Ishikawa (cell line): ENCODE results near the gene COX5B.

Experiments used
- CEBPB ChIP-seq: IDR thresholded peaks from 2 replicates; pipeline ENCODE4 v1.6.1; 2012
- CREB1 ChIP-seq: IDR thresholded peaks from 2 replicates; pipeline ENCODE4 v1.6.1; 2012; ENCODE audit warnings: low read depth
- EGR1 ChIP-seq: IDR thresholded peaks from 2 replicates; pipeline ENCODE4 v1.6.1; 2012
- EP300 ChIP-seq: IDR thresholded peaks from 2 replicates; pipeline ENCODE4 v1.6.1; 2012; ENCODE audit warnings: borderline replicate concordance
- FOXM1 ChIP-seq: IDR thresholded peaks from 2 replicates; pipeline ENCODE4 v1.6.1; 2012; ENCODE audit warnings: low read depth, borderline replicate concordance
- NFIC ChIP-seq: IDR thresholded peaks from 2 replicates; pipeline ENCODE4 v1.6.1; 2012
- RAD21 ChIP-seq: IDR thresholded peaks from 2 replicates; pipeline ENCODE4 v1.6.1; 2012; ENCODE audit warnings: low read depth
- TAF1 ChIP-seq: IDR thresholded peaks from 2 replicates; pipeline ENCODE4 v1.6.1; 2012; ENCODE audit warnings: low read depth, mild to moderate bottlenecking
- TCF12 ChIP-seq: IDR thresholded peaks from 2 replicates; pipeline ENCODE4 v1.6.1; 2012; ENCODE audit warnings: low read depth
- TEAD4 ChIP-seq: IDR thresholded peaks from 2 replicates; pipeline ENCODE4 v1.6.1; 2012
- YY1 ChIP-seq: IDR thresholded peaks from 2 replicates; pipeline ENCODE4 v1.6.1; 2012; ENCODE audit warnings: low read depth
- ZBTB7A ChIP-seq: IDR thresholded peaks from 2 replicates; pipeline ENCODE4 v1.6.1; 2012; ENCODE audit warnings: low read depth
- TF ChIP-seq, protein P1 (sequence below): IDR thresholded peaks from 2 replicates; pipeline ENCODE4 v1.6.1; 2012
- TF ChIP-seq, protein P2 (sequence below): IDR thresholded peaks from 2 replicates; pipeline ENCODE4 v1.6.1; 2012
- TF ChIP-seq, protein P3 (sequence below): IDR thresholded peaks from 2 replicates; pipeline ENCODE4 v1.6.1; 2012; ENCODE audit warnings: low read depth, mild to moderate bottlenecking

COX5B gene

DNA sequence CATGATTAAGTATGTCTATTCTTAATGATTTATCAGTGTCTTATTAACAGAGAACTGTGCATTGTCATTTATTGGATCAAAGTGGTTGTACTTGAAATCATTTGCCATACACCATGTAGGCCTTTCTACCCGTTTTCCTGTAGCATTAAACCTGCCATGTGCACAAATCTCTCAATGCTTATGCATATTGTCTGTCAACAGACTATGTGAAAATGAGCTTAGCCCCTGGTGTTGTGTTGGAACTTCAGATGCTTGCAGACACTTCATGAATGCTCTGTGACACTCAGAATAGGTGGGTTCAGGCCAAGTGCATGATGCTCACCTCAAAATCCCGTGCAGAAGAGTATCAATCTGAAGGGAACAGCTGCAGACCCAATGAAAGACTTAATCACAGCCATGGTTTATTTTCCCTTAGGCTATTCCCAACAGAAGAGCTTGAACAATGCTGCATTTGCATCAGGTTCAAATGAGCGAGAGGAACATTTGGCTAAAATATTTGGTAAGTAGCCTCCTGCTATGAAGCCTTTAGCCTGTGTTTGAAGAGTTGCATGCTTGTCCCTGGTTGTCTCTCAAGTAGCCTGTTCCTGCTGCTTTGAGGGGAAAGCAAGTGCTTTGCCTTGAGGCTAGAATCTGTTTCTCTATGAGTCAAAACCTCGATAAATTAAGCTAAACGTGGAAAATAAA is 29.7 kb downstream of the COX5B start:
- TF ChIP-seq TCF12 (no peak), EGR1 (no peak), FOXM1 (no peak), CEBPB (no peak)
- TF ChIP-seq, protein P1, sequence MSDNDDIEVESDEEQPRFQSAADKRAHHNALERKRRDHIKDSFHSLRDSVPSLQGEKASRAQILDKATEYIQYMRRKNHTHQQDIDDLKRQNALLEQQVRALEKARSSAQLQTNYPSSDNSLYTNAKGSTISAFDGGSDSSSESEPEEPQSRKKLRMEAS: no peak

DNA sequence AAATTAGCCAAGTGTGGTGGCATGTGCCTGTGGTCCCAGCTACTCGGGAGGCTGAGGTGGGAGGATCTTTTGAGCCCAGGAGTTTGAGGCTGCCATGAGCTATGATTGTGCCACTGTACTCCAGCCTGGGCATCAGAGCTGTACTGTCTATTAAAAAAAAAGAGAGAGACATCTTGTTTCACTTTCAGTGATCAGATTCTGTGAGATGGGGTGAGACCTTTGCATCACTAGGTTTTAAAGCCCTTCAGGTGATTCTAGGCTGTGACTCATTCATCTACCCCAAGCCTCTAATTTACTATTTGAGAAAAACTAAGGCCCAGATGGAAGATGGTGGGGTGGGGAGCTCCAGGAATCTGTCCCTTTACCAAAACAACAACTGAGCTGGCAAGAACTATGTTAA is 30.8 kb downstream of the COX5B start:
- TF ChIP-seq, protein P2, sequence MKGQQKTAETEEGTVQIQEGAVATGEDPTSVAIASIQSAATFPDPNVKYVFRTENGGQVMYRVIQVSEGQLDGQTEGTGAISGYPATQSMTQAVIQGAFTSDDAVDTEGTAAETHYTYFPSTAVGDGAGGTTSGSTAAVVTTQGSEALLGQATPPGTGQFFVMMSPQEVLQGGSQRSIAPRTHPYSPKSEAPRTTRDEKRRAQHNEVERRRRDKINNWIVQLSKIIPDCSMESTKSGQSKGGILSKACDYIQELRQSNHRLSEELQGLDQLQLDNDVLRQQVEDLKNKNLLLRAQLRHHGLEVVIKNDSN: no peak
- TF ChIP-seq FOXM1 (no peak), CEBPB (no peak), EGR1 (no peak), TEAD4 (no peak), NFIC (no peak), EP300 (no peak), TAF1 (no peak), YY1 (no peak), RAD21 (no peak), ZBTB7A (no peak), TCF12 (no peak)
- TF ChIP-seq, protein P1: no peak
- TF ChIP-seq, protein P3, sequence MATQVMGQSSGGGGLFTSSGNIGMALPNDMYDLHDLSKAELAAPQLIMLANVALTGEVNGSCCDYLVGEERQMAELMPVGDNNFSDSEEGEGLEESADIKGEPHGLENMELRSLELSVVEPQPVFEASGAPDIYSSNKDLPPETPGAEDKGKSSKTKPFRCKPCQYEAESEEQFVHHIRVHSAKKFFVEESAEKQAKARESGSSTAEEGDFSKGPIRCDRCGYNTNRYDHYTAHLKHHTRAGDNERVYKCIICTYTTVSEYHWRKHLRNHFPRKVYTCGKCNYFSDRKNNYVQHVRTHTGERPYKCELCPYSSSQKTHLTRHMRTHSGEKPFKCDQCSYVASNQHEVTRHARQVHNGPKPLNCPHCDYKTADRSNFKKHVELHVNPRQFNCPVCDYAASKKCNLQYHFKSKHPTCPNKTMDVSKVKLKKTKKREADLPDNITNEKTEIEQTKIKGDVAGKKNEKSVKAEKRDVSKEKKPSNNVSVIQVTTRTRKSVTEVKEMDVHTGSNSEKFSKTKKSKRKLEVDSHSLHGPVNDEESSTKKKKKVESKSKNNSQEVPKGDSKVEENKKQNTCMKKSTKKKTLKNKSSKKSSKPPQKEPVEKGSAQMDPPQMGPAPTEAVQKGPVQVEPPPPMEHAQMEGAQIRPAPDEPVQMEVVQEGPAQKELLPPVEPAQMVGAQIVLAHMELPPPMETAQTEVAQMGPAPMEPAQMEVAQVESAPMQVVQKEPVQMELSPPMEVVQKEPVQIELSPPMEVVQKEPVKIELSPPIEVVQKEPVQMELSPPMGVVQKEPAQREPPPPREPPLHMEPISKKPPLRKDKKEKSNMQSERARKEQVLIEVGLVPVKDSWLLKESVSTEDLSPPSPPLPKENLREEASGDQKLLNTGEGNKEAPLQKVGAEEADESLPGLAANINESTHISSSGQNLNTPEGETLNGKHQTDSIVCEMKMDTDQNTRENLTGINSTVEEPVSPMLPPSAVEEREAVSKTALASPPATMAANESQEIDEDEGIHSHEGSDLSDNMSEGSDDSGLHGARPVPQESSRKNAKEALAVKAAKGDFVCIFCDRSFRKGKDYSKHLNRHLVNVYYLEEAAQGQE: no peak

DNA sequence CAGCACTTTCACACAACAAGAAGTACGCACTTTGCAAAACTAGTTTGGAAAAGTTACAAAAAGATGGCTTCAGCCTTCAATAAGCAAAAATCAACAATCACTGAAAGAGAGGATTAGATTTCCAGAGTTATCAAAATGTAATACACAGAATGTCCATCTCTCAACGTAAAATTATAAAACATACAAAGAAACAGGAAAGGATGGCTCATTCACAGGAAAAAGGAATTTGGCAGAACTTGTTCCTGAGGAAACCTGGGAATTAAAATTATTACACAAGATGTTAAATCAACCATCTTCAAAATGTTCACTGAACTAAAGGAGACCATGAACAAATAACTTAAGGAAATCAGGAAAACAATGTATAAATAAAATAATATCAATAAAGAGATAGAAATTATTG is 31.6 kb downstream of the COX5B start:
- TF ChIP-seq TEAD4 (no peak), ZBTB7A (no peak), CREB1 (no peak)

DNA sequence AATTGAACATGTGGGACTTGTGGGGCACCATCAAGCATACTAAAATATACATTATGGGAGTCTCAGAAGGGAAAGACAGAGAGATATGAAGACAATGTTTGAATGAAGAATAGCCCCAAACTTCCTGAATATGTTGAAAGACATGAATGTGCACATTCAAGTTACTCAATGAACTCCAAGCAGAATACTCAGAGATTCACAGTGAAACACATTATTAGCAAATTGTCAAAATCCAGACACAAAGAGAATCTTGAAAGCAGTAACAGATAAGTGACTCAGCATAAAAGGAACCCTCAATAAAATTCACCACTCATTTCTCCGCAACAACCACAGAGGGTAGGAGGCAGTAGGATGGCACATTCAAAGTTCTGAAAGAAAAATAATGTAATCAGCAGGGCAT is 32.4 kb downstream of the COX5B start:
- TF ChIP-seq YY1 (no peak), FOXM1 (no peak), RAD21 (no peak), ZBTB7A (no peak), CREB1 (no peak), TCF12 (no peak), TAF1 (no peak), NFIC (no peak), CEBPB (no peak), EGR1 (no peak), TEAD4 (no peak), EP300 (no peak)
- TF ChIP-seq, protein P2: no peak
- TF ChIP-seq, protein P1: no peak
- TF ChIP-seq, protein P3: no peak

DNA sequence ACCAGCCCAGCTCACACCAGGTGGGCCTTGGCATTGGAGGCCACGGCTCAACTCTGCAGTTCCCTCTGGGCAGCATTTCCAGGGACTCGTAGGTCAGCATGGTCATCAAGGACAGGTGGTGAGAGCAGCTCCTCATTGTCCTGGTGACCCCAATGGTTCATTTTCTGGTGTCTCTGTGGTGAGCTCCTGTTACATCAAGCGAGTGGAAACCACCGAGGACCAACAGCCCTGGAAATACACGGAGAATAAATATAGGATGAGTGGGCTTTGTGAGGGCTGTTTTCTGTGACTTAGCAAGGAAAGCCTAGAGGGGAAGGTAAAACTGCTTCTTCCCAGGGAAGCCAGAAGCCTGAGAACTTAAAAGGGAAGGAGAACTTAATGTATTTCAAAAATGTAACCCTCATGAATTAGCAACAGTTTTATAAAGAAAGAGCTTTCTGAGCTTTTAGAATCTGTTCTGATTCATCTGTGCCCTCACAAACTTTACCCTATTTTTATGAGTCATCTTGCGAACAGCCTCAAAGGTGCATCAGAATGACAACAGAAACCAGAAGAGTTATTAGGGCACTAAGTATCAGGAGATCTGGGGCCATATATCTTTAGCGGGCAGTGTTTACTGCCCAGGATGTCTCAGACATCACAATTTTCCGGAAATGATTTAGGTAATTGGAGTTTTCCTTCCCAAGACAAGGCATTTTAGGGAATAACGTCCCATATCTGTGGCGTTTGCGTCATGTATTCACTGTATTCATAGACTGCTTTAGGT is 42.4 kb downstream of the COX5B start:
- TF ChIP-seq TCF12 (no peak), NFIC (no peak), TAF1 (no peak), FOXM1 (no peak), CREB1 (no peak), EGR1 (no peak), YY1 (no peak), EP300 (no peak), RAD21 (no peak), TEAD4 (no peak), ZBTB7A (no peak), CEBPB (no peak)
- TF ChIP-seq, protein P3: no peak
- TF ChIP-seq, protein P2: no peak
- TF ChIP-seq, protein P1: no peak
